Brain microvascular endothelial cell (primary cell): ENCODE results near the gene PRPF39.

Source experiments
- DNase-seq: peaks from one replicate; pipeline ENCODE4 v3.0.0-alpha.2; 2020
- H3K27ac ChIP-seq: fragments of 250-450 bp; sonication (Bioruptor Pico); 2 replicates; pipeline ENCODE4 v1.5.1; 2020; ENCODE audit warnings: mild to moderate bottlenecking, moderate library complexity
- H3K27me3 ChIP-seq: fragments of 250-450 bp; sonication (Bioruptor Pico); replicated peaks from 2 replicates; pipeline ENCODE4 v1.5.1; 2020; ENCODE audit warnings: mild to moderate bottlenecking
- H3K36me3 ChIP-seq: fragments of 250-450 bp; sonication (Bioruptor Pico); replicated peaks from 2 replicates; pipeline ENCODE4 v1.5.1; 2020; ENCODE audit warnings: mild to moderate bottlenecking
- H3K4me3 ChIP-seq: 2 replicates; pipeline ENCODE4 v1.5.1; 2011; ENCODE audit warnings: low read depth, mild to moderate bottlenecking, control low read depth, low read length, moderate library complexity
- in situ Hi-C: cut with HindIII; loops from 2 replicates; pipeline ENCODE4 v1.10.0; 2017; ENCODE audit warnings: low sequenced_read_pairs, low pct_ligation_motif_present
- TF ChIP-seq, protein P1 (sequence below): IDR thresholded peaks from 2 replicates; pipeline ENCODE4 v1.5.1; 2011; ENCODE audit warnings: low read depth, mild to moderate bottlenecking, moderate library complexity, low read length, control low read depth, inconsistent platforms; ENCODE audit errors: missing control alignments

The PRPF39 gene, protein sequence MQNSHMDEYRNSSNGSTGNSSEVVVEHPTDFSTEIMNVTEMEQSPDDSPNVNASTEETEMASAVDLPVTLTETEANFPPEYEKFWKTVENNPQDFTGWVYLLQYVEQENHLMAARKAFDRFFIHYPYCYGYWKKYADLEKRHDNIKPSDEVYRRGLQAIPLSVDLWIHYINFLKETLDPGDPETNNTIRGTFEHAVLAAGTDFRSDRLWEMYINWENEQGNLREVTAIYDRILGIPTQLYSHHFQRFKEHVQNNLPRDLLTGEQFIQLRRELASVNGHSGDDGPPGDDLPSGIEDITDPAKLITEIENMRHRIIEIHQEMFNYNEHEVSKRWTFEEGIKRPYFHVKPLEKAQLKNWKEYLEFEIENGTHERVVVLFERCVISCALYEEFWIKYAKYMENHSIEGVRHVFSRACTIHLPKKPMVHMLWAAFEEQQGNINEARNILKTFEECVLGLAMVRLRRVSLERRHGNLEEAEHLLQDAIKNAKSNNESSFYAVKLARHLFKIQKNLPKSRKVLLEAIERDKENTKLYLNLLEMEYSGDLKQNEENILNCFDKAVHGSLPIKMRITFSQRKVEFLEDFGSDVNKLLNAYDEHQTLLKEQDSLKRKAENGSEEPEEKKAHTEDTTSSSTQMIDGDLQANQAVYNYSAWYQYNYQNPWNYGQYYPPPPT

GRCh38 chr14:45083976-45084722 is at the start of gene PRPF39:
TSS of gene PRPF39 (plus strand) at chr14:45084116. CDS start at chr14:45095240, 11,124 bp downstream.
- H3K4me3 ChIP-seq, result peak within 1 kb of the TSS; percentile 86
- TF ChIP-seq, protein P1, sequence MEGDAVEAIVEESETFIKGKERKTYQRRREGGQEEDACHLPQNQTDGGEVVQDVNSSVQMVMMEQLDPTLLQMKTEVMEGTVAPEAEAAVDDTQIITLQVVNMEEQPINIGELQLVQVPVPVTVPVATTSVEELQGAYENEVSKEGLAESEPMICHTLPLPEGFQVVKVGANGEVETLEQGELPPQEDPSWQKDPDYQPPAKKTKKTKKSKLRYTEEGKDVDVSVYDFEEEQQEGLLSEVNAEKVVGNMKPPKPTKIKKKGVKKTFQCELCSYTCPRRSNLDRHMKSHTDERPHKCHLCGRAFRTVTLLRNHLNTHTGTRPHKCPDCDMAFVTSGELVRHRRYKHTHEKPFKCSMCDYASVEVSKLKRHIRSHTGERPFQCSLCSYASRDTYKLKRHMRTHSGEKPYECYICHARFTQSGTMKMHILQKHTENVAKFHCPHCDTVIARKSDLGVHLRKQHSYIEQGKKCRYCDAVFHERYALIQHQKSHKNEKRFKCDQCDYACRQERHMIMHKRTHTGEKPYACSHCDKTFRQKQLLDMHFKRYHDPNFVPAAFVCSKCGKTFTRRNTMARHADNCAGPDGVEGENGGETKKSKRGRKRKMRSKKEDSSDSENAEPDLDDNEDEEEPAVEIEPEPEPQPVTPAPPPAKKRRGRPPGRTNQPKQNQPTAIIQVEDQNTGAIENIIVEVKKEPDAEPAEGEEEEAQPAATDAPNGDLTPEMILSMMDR, result no peak
- H3K27me3 ChIP-seq, result no peaks in the 10 kb centered on the region
- in situ Hi-C loops, result no loop called here
- H3K27ac ChIP-seq, result peak within 1 kb of the TSS; percentile 70
- DNase-seq, result peak; percentile 87
- H3K36me3 ChIP-seq, result no peaks in the 10 kb centered on the region

- in situ Hi-C loops, result no loop called here
- Histone ChIP-seq H3K4me3 (no peak overlapping the region), H3K36me3 (peaks cover 2% of the 10 kb centered on the region), H3K27ac (no peak overlapping the region), H3K27me3 (no peaks in the 10 kb centered on the region)
- TF ChIP-seq, protein P1, result no peak
- DNase-seq, result no peak
Observed at GRCh38 chr14:45034730-45035129, 49.2 kb upstream of the PRPF39 start.

DNA sequence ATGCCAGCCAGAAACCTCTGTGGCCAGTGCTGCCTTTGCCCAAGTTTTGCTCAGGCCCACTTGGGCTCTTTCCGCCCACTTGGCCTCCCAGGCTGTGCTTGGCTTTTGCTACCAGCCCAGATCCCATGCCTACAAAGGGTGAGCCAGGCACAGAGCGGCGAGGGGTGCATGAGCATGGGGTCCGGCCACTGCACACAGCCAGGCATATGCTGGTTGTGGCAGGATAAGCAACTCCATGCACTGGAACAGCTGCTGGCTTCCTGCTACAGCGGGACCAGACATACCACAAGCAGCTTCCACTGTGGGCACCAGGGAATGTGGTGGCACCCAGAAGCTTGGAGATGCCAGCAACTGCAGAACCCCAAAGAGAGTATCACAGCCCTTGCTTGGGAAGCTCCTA is 45.7 kb upstream of the PRPF39 start:
- H3K4me3 ChIP-seq, result no peak overlapping the region
- H3K36me3 ChIP-seq, result no peaks in the 10 kb centered on the region
- TF ChIP-seq, protein P1, result no peak
- no peaks in the 10 kb centered on the region for H3K27me3 ChIP-seq
- H3K27ac ChIP-seq, result no peak overlapping the region
- in situ Hi-C loops, result no loop called here
- no peak for DNase-seq

- H3K36me3 ChIP-seq, result no peaks in the 10 kb centered on the region
- H3K27ac ChIP-seq, result no peak overlapping the region
- no peak for DNase-seq
- in situ Hi-C loops, result no loop called here
- no peak overlapping the region for H3K4me3 ChIP-seq
- TF ChIP-seq, protein P1, result no peak
- H3K27me3 ChIP-seq, result no peaks in the 10 kb centered on the region
Observed at GRCh38 chr14:45038865-45039264, 45.1 kb upstream of the PRPF39 start.

- no peaks in the 10 kb centered on the region for H3K27me3 ChIP-seq
- TF ChIP-seq, protein P1, result no peak
Observed at GRCh38 chr14:45039390-45039789, 44.5 kb upstream of the PRPF39 start.

More at GRCh38 chr14:45039390-45039789, 44.5 kb upstream of the PRPF39 start:
- Histone ChIP-seq H3K36me3 (no peaks in the 10 kb centered on the region), H3K27ac (no peak overlapping the region), H3K4me3 (no peak overlapping the region)
- in situ Hi-C loops, result no loop called here
- no peak for DNase-seq
